H1 (cell line): ENCODE data around the gene SKAP1. TPM values are rescaled to one million over a fixed set of nuclear protein-coding genes. Genes with fewer than 3 reads are reported as not detected.

ENCODE experiments used
- CTCF ChIA-PET: fragments of 300-600 bp; sonication (Branson Sonifier 250); formaldehyde crosslinking; loops from one replicate; lab custom pipeline; 2021; ENCODE audit not compliant: partially characterized antibody; lab: Charles Lee
- POLR2A ChIA-PET: fragments of 300-600 bp; sonication (Branson Sonifier 250); formaldehyde crosslinking; loops from one replicate; lab custom pipeline; 2021; ENCODE audit warnings: inconsistent platforms; ENCODE audit not compliant: partially characterized antibody; lab: Charles Lee
- DNase-seq, 2 experiments: peaks; one replicate each; pipeline versions ENCODE4 v3.0.0 to v3.0.0-alpha.2; 2010 to 2022; ENCODE audit warnings: low spot score in 2 of 2, low read depth in 1 of 2, mixed read lengths in 1 of 2
- FAIRE-seq: peaks from 2 replicates; lab custom pipeline; 2011; peaks lifted over from hg19 to GRCh38; lab: Jason Lieb, UNC
- H2AFZ ChIP-seq: 2 replicates; pipeline ENCODE4 v1.8.1; 2012; ENCODE audit warnings: low read length, inconsistent platforms
- H2AK5ac ChIP-seq: 2 replicates; pipeline ENCODE4 v1.6.1; 2013; ENCODE audit warnings: low read depth, low read length
- H2BK120ac ChIP-seq: replicated peaks from 2 replicates; pipeline ENCODE3; 2013; ENCODE audit warnings: low read depth, low read length, inconsistent platforms
- H2BK12ac ChIP-seq: 2 replicates; pipeline ENCODE4 v1.6.1; 2013; ENCODE audit warnings: low read depth, low read length
- H2BK15ac ChIP-seq: 2 replicates; pipeline ENCODE4 v1.6.1; 2013; ENCODE audit warnings: low read length
- H2BK20ac ChIP-seq: 2 replicates; pipeline ENCODE4 v1.6.1; 2013; ENCODE audit warnings: low read length
- H2BK5ac ChIP-seq: 2 replicates; pipeline ENCODE4 v1.6.1; 2013; ENCODE audit warnings: low read depth, low read length
- H3K14ac ChIP-seq: 2 replicates; pipeline ENCODE4 v1.6.1; 2013; ENCODE audit warnings: inconsistent platforms; ENCODE audit not compliant: insufficient read length
- H3K18ac ChIP-seq: 2 replicates; pipeline ENCODE4 v1.6.1; 2013; ENCODE audit warnings: low read length; ENCODE audit errors: extremely low read depth
- H3K23ac ChIP-seq: 2 replicates; pipeline ENCODE4 v1.6.1; 2013; ENCODE audit warnings: inconsistent platforms; ENCODE audit not compliant: insufficient read length
- H3K23me2 ChIP-seq: 2 replicates; pipeline ENCODE4 v1.6.1; 2013; ENCODE audit warnings: low read depth, low read length
- H3K27ac ChIP-seq: 2 replicates; pipeline ENCODE4 v1.6.1; 2011; ENCODE audit warnings: low read depth, low read length, inconsistent platforms
- H3K27me3 ChIP-seq, 4 experiments: replicated peaks in 1 of 4; 1 replicate in 1 of 4; 2 replicates in 3 of 4; pipeline versions ENCODE4 v1.6.1 to v1.8.1; 2011 to 2013; ENCODE audit warnings: low read length in 3 of 4, mild to moderate bottlenecking in 3 of 4, inconsistent platforms in 2 of 4, mixed read lengths in 2 of 4, moderate library complexity in 1 of 4; ENCODE audit not compliant: control insufficient read depth in 3 of 4, insufficient read depth in 3 of 4; ENCODE audit errors: extremely low read depth in 1 of 4
- H3K36me3 ChIP-seq, 4 experiments: 2 replicates each; pipeline versions ENCODE4 v1.6.1 to v1.8.1; 2011 to 2013; ENCODE audit warnings: mild to moderate bottlenecking in 4 of 4, low read length in 3 of 4, moderate library complexity in 2 of 4, control low read depth in 1 of 4, inconsistent platforms in 1 of 4; ENCODE audit not compliant: insufficient read depth in 4 of 4, control insufficient read depth in 2 of 4
- H3K4ac ChIP-seq: replicated peaks from 2 replicates; pipeline ENCODE3; 2013; ENCODE audit warnings: low read length, low read depth, mixed read lengths, inconsistent platforms; ENCODE audit not compliant: insufficient read length
- H3K4me1 ChIP-seq, 4 experiments: replicated peaks in 1 of 4; 1 replicate in 1 of 4; 2 replicates in 3 of 4; pipeline versions ENCODE4 v1.6.1 to v1.8.1; 2011 to 2013; ENCODE audit warnings: low read length in 3 of 4, inconsistent platforms in 2 of 4, mixed read lengths in 1 of 4; ENCODE audit not compliant: insufficient read depth in 4 of 4, control insufficient read depth in 3 of 4
- H3K4me2 ChIP-seq, 2 experiments: 2 replicates each; pipeline versions ENCODE4 v1.6.1 to v1.8.1; 2011 to 2013; ENCODE audit warnings: low read depth in 2 of 2, low read length in 2 of 2, control low read depth in 1 of 2, inconsistent platforms in 1 of 2, mild to moderate bottlenecking in 1 of 2; ENCODE audit not compliant: insufficient read depth in 1 of 2
- H3K4me3 ChIP-seq, 4 experiments: fragments of 200-600, 300-600 bp in 1 of 4; sonication (generic), shearing (Covaris generic), sonication (Bioruptor Twin) in 1 of 4; 2 replicates each; pipeline versions ENCODE4 v1.5.1 to v1.8.1; 2011 to 2016; ENCODE audit warnings: low read length in 4 of 4, low read depth in 3 of 4, control low read depth in 2 of 4, inconsistent platforms in 2 of 4, mild to moderate bottlenecking in 2 of 4, mixed read lengths in 1 of 4, moderate library complexity in 1 of 4; ENCODE audit not compliant: insufficient read depth in 2 of 4; ENCODE audit errors: extremely low read depth in 1 of 4
- H3K56ac ChIP-seq: replicated peaks from 2 replicates; pipeline ENCODE3; 2013; ENCODE audit warnings: low read depth, mild to moderate bottlenecking, mixed read lengths, low read length, inconsistent platforms; ENCODE audit not compliant: insufficient read length
- H3K79me1 ChIP-seq: 2 replicates; pipeline ENCODE4 v1.6.1; 2013; ENCODE audit warnings: low read depth, low read length, control low read depth
- H3K79me2 ChIP-seq, 2 experiments: 2 replicates each; pipeline versions ENCODE4 v1.6.1 to v1.8.1; 2012 to 2013; ENCODE audit warnings: low read length in 2 of 2, mild to moderate bottlenecking in 2 of 2, inconsistent platforms in 1 of 2; ENCODE audit not compliant: insufficient read depth in 2 of 2, control insufficient read depth in 1 of 2
- H3K9ac ChIP-seq, 4 experiments: replicated peaks in 1 of 4; 1 replicate in 1 of 4; 2 replicates in 3 of 4; pipeline versions ENCODE4 v1.6.1 to v1.8.1; 2011 to 2013; ENCODE audit warnings: low read depth in 3 of 4, low read length in 3 of 4, control low read depth in 2 of 4, mild to moderate bottlenecking in 2 of 4, moderate library complexity in 2 of 4, inconsistent platforms in 1 of 4; ENCODE audit errors: extremely low read depth in 1 of 4
- H3K9me3 ChIP-seq, 2 experiments: 2 replicates each; pipeline versions ENCODE4 v1.6.1 to v1.8.1; 2012 to 2013; ENCODE audit warnings: mild to moderate bottlenecking in 2 of 2, moderate library complexity in 2 of 2, control low read depth in 1 of 2, inconsistent platforms in 1 of 2, low read depth in 1 of 2, low read length in 1 of 2, mixed read lengths in 1 of 2; ENCODE audit not compliant: insufficient read depth in 2 of 2
- H4K20me1 ChIP-seq, 2 experiments: replicated peaks in 1 of 2; 2 replicates each; pipeline versions ENCODE3 to v1.8.1; 2011 to 2013; ENCODE audit warnings: inconsistent platforms in 2 of 2, low read length in 2 of 2, mild to moderate bottlenecking in 1 of 2; ENCODE audit not compliant: insufficient read depth in 2 of 2, control insufficient read depth in 1 of 2
- H4K5ac ChIP-seq: 2 replicates; pipeline ENCODE4 v1.6.1; 2013; ENCODE audit warnings: low read length, low read depth, mixed read lengths, inconsistent platforms; ENCODE audit not compliant: insufficient read length
- H4K8ac ChIP-seq: 2 replicates; pipeline ENCODE4 v1.8.0; 2013; ENCODE audit warnings: mild to moderate bottlenecking, moderate library complexity, low read length, inconsistent platforms; ENCODE audit not compliant: insufficient read depth; ENCODE audit errors: extremely low read depth
- H4K91ac ChIP-seq: replicated peaks from 2 replicates; pipeline ENCODE3; 2013; ENCODE audit warnings: low read length, mixed read lengths, inconsistent platforms; ENCODE audit not compliant: insufficient read length
- CBX8 ChIP-seq: fragments of 300-800, 300-1000 bp; sonication (generic); IDR thresholded peaks from 2 replicates; pipeline ENCODE4 v1.7.1; 2016; ENCODE audit warnings: low read depth, low read length, borderline replicate concordance
- CHD1 ChIP-seq: IDR thresholded peaks from 2 replicates; pipeline ENCODE4 v1.6.1; 2012; ENCODE audit warnings: low read depth, low read length, improper control_type of control experiment
- GTF2F1 ChIP-seq: IDR thresholded peaks from 2 replicates; pipeline ENCODE4 v1.6.1; 2012; ENCODE audit warnings: low read depth, low read length, improper control_type of control experiment, borderline replicate concordance
- KDM4A ChIP-seq: IDR thresholded peaks from one replicate; pipeline ENCODE4 v1.7.1; 2012; ENCODE audit warnings: low read depth, mild to moderate bottlenecking, moderate library complexity, low read length, inconsistent platforms; ENCODE audit not compliant: severe bottlenecking
- RNF2 ChIP-seq: fragments of 200-900, 300-1000 bp; sonication (generic); IDR thresholded peaks from 2 replicates; pipeline ENCODE4 v1.7.1; 2016; ENCODE audit warnings: borderline replicate concordance, low read depth, mild to moderate bottlenecking, antibody characterized with exemption, low read length; ENCODE audit not compliant: poor library complexity, severe bottlenecking; ENCODE audit errors: missing control alignments
- SIN3A ChIP-seq, 2 experiments: IDR thresholded peaks in 1 of 2; conservative IDR thresholded peaks in 1 of 2; 2 replicates each; pipeline ENCODE4 v1.6.1; 2011 to 2012; ENCODE audit warnings: low read length in 2 of 2, improper control_type of control experiment in 1 of 2, low read depth in 1 of 2, mild to moderate bottlenecking in 1 of 2
- TAF1 ChIP-seq: IDR thresholded peaks from 2 replicates; pipeline ENCODE4 v1.6.1; 2011; ENCODE audit warnings: mild to moderate bottlenecking, low read depth, low read length
- WGBS, 2 experiments: shearing (Covaris generic) in 1 of 2; methylation state at CpG; one replicate each; pipeline versions ENCODE4 v1.1.6 to v1.1.7; 2013 to 2015; ENCODE audit warnings: low lambda C conversion rate in 2 of 2, mixed read lengths in 2 of 2, inconsistent platforms in 1 of 2, low coverage in 1 of 2, missing lambda C conversion rate in 1 of 2; ENCODE audit not compliant: insufficient replicate concordance in 2 of 2, insufficient coverage in 1 of 2, insufficient read length in 1 of 2; ENCODE audit errors: extremely low coverage in 1 of 2, missing lambda C conversion rate in 1 of 2; 5-methylcytosine and 5-hydroxymethylcytosine counted together
- polyA plus RNA-seq, 7 experiments: library from polyadenylated mRNA; depleted of rRNA in 3 of 7; stranded (reverse) in 5 of 7; unstranded in 2 of 7; fragments of >200 nt in 5 of 7; fragments of 200-250 nt in 2 of 7; gene quantifications; 1 replicate in 5 of 7; 2 replicates in 1 of 7; 4 replicates in 1 of 7; pipeline versions ENCODE4 v1.2.1 to v1.2.3, GENCODE V29; 2011 to 2013; ENCODE audit warnings: missing spikeins in 2 of 7, mixed read lengths in 2 of 7
- total RNA-seq: library from RNA; stranded (reverse); fragmentation: NEBNext Ultra II Directional; extraction: Animal tissue kit (Norgen Biotek cat#: 25700); gene quantifications from 2 replicates; pipeline ENCODE4 v1.2.1, GENCODE V29; 2021
- TF ChIP-seq, protein P1 (sequence below): IDR thresholded peaks from 2 replicates; pipeline ENCODE4 v1.6.1; 2011; ENCODE audit warnings: low read length, improper control_type of control experiment

SKAP1 gene
- total and polyA plus RNA-seq, 2 of the 8 experiments (the other 6 are each of a cell fraction or from before 2014, with no cell fraction given), result not detected

DNA sequence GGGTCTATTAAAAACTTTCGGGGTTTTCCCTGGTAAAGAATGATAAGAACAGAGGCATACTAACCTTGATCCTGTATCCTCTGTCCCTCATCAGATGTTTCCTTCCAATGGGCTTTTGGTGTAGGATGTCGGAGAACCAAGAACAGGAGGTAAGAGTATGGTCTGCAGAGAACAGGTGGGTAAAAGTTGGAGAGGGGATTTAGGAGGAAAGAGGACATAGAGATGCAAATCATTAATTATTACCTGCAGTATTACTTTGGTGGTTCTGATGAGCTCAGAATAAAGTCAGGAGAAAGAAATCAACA, 318.1 kb downstream of the SKAP1 start:
- H3K4me1 ChIP-seq, result no peaks in the 10 kb centered on the region; a peak in 1 of 7 replicates
- H3K4me3 ChIP-seq, result no peak overlapping the region
- peaks cover 0 to 12% (median 2%) of the 10 kb centered on the region in 4 experiments; a peak in 4 of 8 replicates for H3K36me3 ChIP-seq
- H3K9me3 ChIP-seq, result no peaks in the 10 kb centered on the region
- no peak overlapping the region for H4K5ac ChIP-seq
- H2AK5ac ChIP-seq, result no peak overlapping the region
- H2BK12ac ChIP-seq, result no peak overlapping the region
- ChIA-PET POLR2A (interaction anchor here (1.0 to 6.8 kb wide), 5 partner anchors 11 to 59 kb away, joined by 3 to 27 read pairs (median 5); partner anchors contain the start of gene CBX1), CTCF (interaction anchor here (0.6 to 3.0 kb wide), 7 partner anchors 9 to 149 kb away, joined by 3 to 15 read pairs (median 6); partner anchors contain the start of gene NFE2L1)
- H3K27ac ChIP-seq, result no peak overlapping the region
- peaks cover 10% of the 10 kb centered on the region for H3K23me2 ChIP-seq
- H2BK15ac ChIP-seq, result no peak overlapping the region
- H3K79me2 ChIP-seq, result peaks cover 4 to 43% of the 10 kb centered on the region in 2 experiments
- peaks cover 2 to 5% of the 10 kb centered on the region in 2 experiments for H4K20me1 ChIP-seq
- H3K18ac ChIP-seq, result no peak overlapping the region
- 97% methylated on average over 2 of the region's 2 CpGs; no CpG with 5 or more reads in 1 of the 2 experiments for WGBS, 2 experiments
- H4K91ac ChIP-seq, result no peak overlapping the region
- FAIRE-seq (no peak), DNase-seq (no peak)
- no peak overlapping the region for H3K9ac ChIP-seq
- H3K4me2 ChIP-seq, result no peak overlapping the region
- no peak overlapping the region for H3K23ac ChIP-seq
- no peaks in the 10 kb centered on the region; the same call in 1 of the 2 replicates for H3K79me1 ChIP-seq
- H2BK120ac ChIP-seq, result no peak overlapping the region
- no peak overlapping the region for H2BK20ac ChIP-seq
- no peak overlapping the region for H2BK5ac ChIP-seq
- H3K4ac ChIP-seq, result no peak overlapping the region
- no peak overlapping the region for H2AFZ ChIP-seq
- no peak overlapping the region for H3K56ac ChIP-seq
- no peaks in the 10 kb centered on the region for H3K27me3 ChIP-seq
- H4K8ac ChIP-seq, result no peak overlapping the region
- H3K14ac ChIP-seq, result no peak overlapping the region
- TF ChIP-seq CHD1 (no peak), KDM4A (no peak), RNF2 (no peak), TAF1 (no peak), CBX8 (no peak), SIN3A (conservative IDR thresholded peaks at IDR 0.05 in 1 of 2, IDR thresholded peaks at IDR 0.05 in 1 of 2; ENCODE audit: low read depth in 1 of 2, low read length in 2 of 2) (no peak), GTF2F1 (no peak)
- TF ChIP-seq, protein P1, sequence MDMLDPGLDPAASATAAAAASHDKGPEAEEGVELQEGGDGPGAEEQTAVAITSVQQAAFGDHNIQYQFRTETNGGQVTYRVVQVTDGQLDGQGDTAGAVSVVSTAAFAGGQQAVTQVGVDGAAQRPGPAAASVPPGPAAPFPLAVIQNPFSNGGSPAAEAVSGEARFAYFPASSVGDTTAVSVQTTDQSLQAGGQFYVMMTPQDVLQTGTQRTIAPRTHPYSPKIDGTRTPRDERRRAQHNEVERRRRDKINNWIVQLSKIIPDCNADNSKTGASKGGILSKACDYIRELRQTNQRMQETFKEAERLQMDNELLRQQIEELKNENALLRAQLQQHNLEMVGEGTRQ, result no peak
